DOHH2 (cell line): Measurements from ENCODE around the gene MRPS30.

Source experiments
- H3F3A ChIP-seq: fragments of 200-600 bp; sonication (generic), shearing (Covaris generic); 2 replicates; pipeline ENCODE4 v1.6.0; 2016; ENCODE audit warnings: antibody characterized with exemption, mild to moderate bottlenecking; ENCODE audit not compliant: control insufficient read depth, insufficient read depth
- H3K27ac ChIP-seq: fragments of 200-600 bp; sonication (generic); 2 replicates; pipeline ENCODE4 v1.5.1; 2014; ENCODE audit warnings: low read depth, mild to moderate bottlenecking, low read length, moderate library complexity
- H3K27me3 ChIP-seq: fragments of 200-600 bp; sonication (generic); 2 replicates; pipeline ENCODE4 v1.6.1; 2014; ENCODE audit warnings: mild to moderate bottlenecking, low read length, mixed read lengths; ENCODE audit not compliant: control insufficient read depth
- H3K36me3 ChIP-seq: fragments of 200-600 bp; sonication (generic); 2 replicates; pipeline ENCODE4 v1.6.1; 2014; ENCODE audit warnings: mild to moderate bottlenecking, low read length, moderate library complexity, mixed read lengths; ENCODE audit not compliant: control insufficient read depth
- H3K4me1 ChIP-seq: fragments of 200-600 bp; sonication (generic); 2 replicates; pipeline ENCODE4 v1.6.1; 2014; ENCODE audit warnings: mild to moderate bottlenecking, low read length, mixed read lengths; ENCODE audit not compliant: control insufficient read depth
- H3K4me2 ChIP-seq: fragments of 200-600 bp; sonication (generic); 2 replicates; pipeline ENCODE4 v1.6.0; 2014; ENCODE audit warnings: mild to moderate bottlenecking, low read length, moderate library complexity
- H3K4me3 ChIP-seq: fragments of 200-600 bp; sonication (generic); 2 replicates; pipeline ENCODE4 v1.5.1; 2014; ENCODE audit warnings: mild to moderate bottlenecking, low read length, mixed read lengths
- H3K79me2 ChIP-seq: fragments of 200-600 bp; sonication (generic); 2 replicates; pipeline ENCODE4 v1.6.1; 2014; ENCODE audit warnings: mild to moderate bottlenecking, low read length, mixed read lengths; ENCODE audit not compliant: control insufficient read depth
- H3K9me2 ChIP-seq: fragments of 200-600 bp; sonication (generic); replicated peaks from 2 replicates; pipeline ENCODE4 v1.6.1; 2014; ENCODE audit warnings: mild to moderate bottlenecking, low read length, mixed read lengths; ENCODE audit not compliant: control insufficient read depth
- H3K9me3 ChIP-seq: fragments of 200-600 bp; sonication (generic); 2 replicates; pipeline ENCODE4 v1.6.1; 2014; ENCODE audit warnings: antibody characterized with exemption, low read length, mixed read lengths; ENCODE audit not compliant: control insufficient read depth, insufficient read depth
- H4K20me1 ChIP-seq: fragments of 200-600 bp; sonication (generic); 2 replicates; pipeline ENCODE4 v1.6.0; 2014; ENCODE audit warnings: low read depth, mild to moderate bottlenecking, antibody characterized with exemption, low read length, moderate library complexity; ENCODE audit not compliant: control insufficient read depth, insufficient read depth
- EZH2phosphoT487 ChIP-seq: fragments of 200-600 bp; sonication (generic); IDR thresholded peaks from 2 replicates; pipeline ENCODE4 v1.6.1; 2017; ENCODE audit warnings: borderline replicate concordance, mild to moderate bottlenecking, antibody characterized with exemption, low read length, moderate library complexity, mixed read lengths
- TF ChIP-seq, protein P1 (sequence below): fragments of 200-600 bp; sonication (generic); IDR thresholded peaks from one replicate; pipeline ENCODE4 v1.5.1; 2014; ENCODE audit warnings: antibody characterized with exemption, mild to moderate bottlenecking, low read depth, low read length; ENCODE audit not compliant: poor library complexity, severe bottlenecking

MRPS30 gene

DNA sequence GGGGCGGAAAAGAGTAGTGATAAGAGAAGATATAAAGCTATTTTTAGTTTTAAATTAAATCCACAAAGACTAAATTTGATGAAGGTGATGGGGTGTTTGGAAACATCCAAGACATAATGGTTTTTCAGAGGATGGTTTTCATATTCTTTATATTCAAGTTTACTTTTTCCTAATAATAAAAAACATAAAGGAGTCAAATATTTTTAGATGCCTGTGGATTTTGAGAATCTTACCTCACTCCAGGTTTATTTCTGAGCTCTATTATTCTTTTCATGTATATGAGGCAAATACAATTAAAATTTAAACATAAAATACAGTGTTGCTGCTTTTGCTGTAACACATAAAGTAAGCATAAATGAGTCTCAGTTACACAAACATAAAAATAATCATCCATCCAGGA is 22.2 kb downstream of the MRPS30 start:
- Histone ChIP-seq H3K27ac (no peak overlapping the region), H3K4me2 (no peak overlapping the region), H3K4me3 (no peak overlapping the region), H4K20me1 (no peaks in the 10 kb centered on the region), H3K79me2 (no peaks in the 10 kb centered on the region), H3F3A (no peaks in the 10 kb centered on the region), H3K27me3 (no peaks in the 10 kb centered on the region), H3K9me3 (no peaks in the 10 kb centered on the region), H3K9me2 (no peaks in the 10 kb centered on the region), H3K36me3 (peaks cover 8% of the 10 kb centered on the region; the same call in 1 of the 2 replicates), H3K4me1 (no peaks in the 10 kb centered on the region)
- TF ChIP-seq, protein P1, sequence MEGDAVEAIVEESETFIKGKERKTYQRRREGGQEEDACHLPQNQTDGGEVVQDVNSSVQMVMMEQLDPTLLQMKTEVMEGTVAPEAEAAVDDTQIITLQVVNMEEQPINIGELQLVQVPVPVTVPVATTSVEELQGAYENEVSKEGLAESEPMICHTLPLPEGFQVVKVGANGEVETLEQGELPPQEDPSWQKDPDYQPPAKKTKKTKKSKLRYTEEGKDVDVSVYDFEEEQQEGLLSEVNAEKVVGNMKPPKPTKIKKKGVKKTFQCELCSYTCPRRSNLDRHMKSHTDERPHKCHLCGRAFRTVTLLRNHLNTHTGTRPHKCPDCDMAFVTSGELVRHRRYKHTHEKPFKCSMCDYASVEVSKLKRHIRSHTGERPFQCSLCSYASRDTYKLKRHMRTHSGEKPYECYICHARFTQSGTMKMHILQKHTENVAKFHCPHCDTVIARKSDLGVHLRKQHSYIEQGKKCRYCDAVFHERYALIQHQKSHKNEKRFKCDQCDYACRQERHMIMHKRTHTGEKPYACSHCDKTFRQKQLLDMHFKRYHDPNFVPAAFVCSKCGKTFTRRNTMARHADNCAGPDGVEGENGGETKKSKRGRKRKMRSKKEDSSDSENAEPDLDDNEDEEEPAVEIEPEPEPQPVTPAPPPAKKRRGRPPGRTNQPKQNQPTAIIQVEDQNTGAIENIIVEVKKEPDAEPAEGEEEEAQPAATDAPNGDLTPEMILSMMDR, result no peak
- TF ChIP-seq EZH2phosphoT487, result no peak

DNA sequence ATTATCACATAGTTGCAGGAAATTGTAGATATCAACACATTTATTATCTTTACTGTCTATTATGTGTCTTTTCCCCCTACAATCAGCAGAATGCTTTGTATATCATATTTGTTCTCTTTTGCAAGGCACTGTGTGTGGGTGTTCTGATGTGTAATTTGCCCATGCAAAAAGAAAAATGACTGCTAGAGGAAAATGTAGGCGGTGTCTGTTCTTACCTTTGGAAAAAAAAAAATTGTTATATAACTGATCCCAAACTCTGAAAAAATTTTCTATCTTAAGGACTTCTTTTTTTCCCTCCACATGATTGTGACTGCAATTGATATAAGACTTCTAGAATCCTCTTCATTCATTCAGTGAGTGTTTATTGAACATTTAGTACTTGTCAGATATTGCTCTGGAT is 24.5 kb downstream of the MRPS30 start:
- Histone ChIP-seq H3K4me1 (no peaks in the 10 kb centered on the region), H4K20me1 (no peaks in the 10 kb centered on the region)
- TF ChIP-seq, protein P1, result no peak

DNA sequence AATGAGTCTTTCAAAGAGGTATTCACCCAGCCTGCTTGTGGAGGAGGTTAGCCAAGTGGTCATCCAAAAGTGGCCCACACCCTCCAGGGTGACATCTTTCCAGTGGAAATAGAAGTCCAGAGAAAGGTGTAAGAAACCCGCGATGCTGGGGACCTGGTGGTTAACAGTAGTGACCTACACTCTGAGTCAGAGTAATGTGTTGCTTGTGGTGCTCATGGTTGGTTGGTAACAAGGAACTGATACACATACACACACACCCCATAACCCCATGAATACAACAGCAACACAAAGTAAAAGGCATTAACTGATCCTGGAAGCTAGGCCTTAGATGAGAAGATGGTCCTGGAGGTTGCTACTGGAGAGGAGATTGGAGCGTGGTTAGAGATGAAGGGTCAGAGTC is 26.9 kb downstream of the MRPS30 start:
- no peaks in the 10 kb centered on the region for H3K4me1 ChIP-seq
- H3K9me3 ChIP-seq, result peaks cover 6% of the 10 kb centered on the region; the same call in 1 of the 2 replicates
- no peaks in the 10 kb centered on the region for H4K20me1 ChIP-seq
- TF ChIP-seq, protein P1, result no peak
- H3K36me3 ChIP-seq, result no peaks in the 10 kb centered on the region
- H3F3A ChIP-seq, result no peaks in the 10 kb centered on the region
- H3K27me3 ChIP-seq, result no peaks in the 10 kb centered on the region
- no peak overlapping the region for H3K27ac ChIP-seq
- no peaks in the 10 kb centered on the region for H3K9me2 ChIP-seq
- H3K4me2 ChIP-seq, result no peak overlapping the region
- H3K79me2 ChIP-seq, result no peaks in the 10 kb centered on the region
- H3K4me3 ChIP-seq, result no peak overlapping the region

More for the DNA sequence above, 24.5 kb downstream of the MRPS30 start:
- Histone ChIP-seq H3K9me3 (no peaks in the 10 kb centered on the region), H3K4me3 (no peak overlapping the region), H3K79me2 (no peaks in the 10 kb centered on the region), H3K9me2 (no peaks in the 10 kb centered on the region), H3F3A (no peaks in the 10 kb centered on the region), H3K27me3 (no peaks in the 10 kb centered on the region), H3K36me3 (no peaks in the 10 kb centered on the region), H3K27ac (no peak overlapping the region), H3K4me2 (no peak overlapping the region)

DNA sequence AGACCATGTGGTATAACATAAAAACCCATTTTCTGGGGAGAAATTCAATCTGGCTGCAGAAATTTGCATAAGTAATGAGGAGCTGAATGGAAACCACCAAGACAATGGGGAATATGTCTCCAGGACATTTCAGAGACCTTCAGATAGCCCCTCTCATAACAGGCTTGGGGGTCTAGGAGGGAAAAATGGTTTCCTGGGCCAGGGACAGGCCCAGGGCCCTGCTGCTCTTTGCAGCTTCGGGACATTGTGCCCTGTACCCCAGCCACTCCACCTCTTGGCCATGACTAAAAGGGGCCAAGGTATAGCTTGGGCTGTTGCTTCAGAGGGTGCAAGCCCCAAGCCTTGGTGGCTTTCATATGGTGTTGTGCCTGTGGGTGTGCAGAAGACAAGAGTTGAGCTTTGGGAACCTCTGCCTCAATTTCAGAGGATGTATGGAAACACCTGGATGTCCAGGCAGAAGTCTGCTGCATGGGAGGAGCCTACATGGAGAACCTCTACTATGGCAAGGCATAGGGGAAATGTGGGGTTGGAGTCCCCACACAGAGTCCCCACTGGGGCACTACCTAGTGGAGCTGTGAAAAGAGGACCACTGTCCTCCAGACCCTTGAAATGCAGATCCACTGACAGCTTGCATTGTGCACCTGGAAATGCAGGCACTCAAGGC is 30.4 kb downstream of the MRPS30 start:
- Histone ChIP-seq H3K27ac (no peak overlapping the region), H3K27me3 (no peaks in the 10 kb centered on the region), H3K4me3 (no peak overlapping the region), H3K4me1 (no peaks in the 10 kb centered on the region), H3K4me2 (no peak overlapping the region), H3F3A (no peaks in the 10 kb centered on the region), H3K9me3 (peaks cover 6% of the 10 kb centered on the region; the same call in 1 of the 2 replicates), H3K36me3 (no peaks in the 10 kb centered on the region), H3K79me2 (no peaks in the 10 kb centered on the region), H4K20me1 (no peaks in the 10 kb centered on the region), H3K9me2 (no peaks in the 10 kb centered on the region)
- TF ChIP-seq, protein P1, result no peak
- no peak for TF ChIP-seq EZH2phosphoT487
